ENCODE results near the gene MAFF.

- TF ChIP-seq CTCF (IDR thresholded peaks at IDR 0.05) (no peak), POLR2A (IDR thresholded peaks at IDR 0.05) (no peak)
Observed at GRCh38 chr22:38201371-38201710, 453 bp upstream of the MAFF start.

All from uterus (tissue), 2 donors.